ENCODE measurements around the gene KCNK15. TPM values are rescaled to one million over a fixed set of nuclear protein-coding genes. Genes with fewer than 3 reads are reported as not detected.

The KCNK15 gene
- polyA plus RNA-seq, 3 donors: 0.06 to 0.11 TPM; not detected in 1

DNA sequence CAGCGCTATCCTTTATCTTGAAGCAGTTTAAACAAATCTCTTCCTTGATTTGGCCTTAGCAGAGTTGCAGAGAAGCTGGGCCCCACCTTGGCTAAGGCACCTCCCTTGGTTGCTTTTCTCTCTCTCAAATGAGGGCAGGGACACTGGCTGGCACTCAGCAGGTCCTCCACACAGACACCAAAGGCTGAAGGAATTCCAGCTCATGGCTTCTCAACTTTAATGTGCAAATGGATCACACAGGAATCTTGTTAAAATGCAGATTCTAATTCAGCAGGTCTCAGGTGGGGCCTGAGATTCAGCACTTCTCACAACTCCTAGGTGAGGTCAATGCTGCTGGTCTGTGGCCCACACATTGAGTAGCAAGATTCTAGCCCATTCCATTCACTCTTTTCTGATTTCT, 39.0 kb downstream of the KCNK15 start:
- DNase-seq (ENCODE audit: low read depth in 3 of 3, low spot score in 2 of 3): no peak

DNA sequence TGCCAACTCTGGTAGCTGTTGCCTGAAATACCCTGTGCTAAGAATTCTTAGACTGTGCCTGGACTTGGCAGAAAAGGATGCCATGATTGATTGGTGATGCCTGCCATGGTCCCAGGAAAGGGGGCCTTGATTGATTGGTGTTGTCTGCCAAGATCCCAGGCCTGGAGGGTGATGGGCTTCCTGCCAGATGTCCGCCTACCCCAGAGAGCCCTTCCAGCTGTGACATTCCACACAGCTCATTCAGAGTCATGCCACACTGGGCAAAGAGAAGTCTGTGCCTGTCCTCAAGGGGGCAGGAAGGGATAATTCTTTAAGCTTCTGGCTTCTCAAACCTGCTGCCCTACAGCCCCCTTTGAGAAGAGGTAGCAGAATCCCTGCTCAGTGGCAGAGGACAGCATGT, 40.1 kb downstream of the KCNK15 start:
- DNase-seq (ENCODE audit: low read depth in 3 of 3, low spot score in 2 of 3): no peak

DNA sequence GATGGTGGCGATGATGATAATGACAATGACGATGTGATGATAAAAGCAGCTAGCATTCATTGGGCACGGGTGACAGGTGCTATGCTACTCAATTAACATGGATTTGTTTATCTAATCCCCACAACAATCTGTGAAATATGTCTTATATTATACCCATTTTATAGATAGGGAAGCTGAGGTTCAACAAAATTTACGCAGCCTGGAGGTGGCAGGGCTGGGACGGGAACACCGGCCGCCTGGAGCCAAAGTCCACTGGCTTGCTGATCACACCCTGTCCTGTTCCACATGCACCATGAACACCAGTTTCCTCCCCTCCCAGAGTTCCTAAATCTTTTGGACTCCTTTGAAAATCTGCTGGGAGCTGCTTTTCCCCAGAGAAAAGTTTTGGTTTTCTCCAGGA, 41.6 kb downstream of the KCNK15 start:
- DNase-seq (ENCODE audit: low read depth in 3 of 3, low spot score in 2 of 3): no peak

DNA sequence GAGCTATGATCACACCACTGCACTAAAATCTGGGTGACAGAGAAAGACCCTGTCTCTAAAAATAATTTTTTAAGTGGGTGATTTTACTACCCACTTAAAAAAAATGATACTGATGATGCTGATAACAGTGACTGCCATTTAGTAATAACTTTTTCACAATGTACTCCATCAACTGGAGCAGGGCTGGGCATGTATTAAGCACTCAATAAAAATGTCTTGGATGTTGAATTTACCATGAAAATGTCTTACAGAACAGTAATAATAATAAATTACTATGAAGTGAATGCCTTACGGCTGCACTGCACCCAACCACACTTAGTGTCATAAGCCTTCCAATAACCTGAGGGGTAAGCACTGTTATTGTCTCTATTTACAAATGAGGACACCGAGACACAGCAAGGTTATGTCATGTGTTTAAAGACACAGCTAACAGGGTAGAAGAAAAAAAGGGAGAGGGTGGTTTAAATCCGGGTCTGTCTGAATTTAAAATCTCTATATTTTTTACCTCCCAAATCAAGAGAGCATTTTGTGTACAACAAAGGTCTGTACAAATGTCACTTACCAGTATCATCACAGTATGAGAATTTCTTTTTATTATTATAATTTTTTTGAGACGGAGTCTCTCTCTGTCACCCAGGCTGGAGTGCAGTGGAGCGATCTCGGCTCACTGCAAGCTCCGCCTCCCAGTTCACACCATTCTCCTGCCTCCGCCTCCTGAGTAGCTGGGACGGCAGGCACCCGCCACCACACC, 43.2 kb downstream of the KCNK15 start:
- no peak for DNase-seq (ENCODE audit: low read depth in 3 of 3, low spot score in 2 of 3)

DNA sequence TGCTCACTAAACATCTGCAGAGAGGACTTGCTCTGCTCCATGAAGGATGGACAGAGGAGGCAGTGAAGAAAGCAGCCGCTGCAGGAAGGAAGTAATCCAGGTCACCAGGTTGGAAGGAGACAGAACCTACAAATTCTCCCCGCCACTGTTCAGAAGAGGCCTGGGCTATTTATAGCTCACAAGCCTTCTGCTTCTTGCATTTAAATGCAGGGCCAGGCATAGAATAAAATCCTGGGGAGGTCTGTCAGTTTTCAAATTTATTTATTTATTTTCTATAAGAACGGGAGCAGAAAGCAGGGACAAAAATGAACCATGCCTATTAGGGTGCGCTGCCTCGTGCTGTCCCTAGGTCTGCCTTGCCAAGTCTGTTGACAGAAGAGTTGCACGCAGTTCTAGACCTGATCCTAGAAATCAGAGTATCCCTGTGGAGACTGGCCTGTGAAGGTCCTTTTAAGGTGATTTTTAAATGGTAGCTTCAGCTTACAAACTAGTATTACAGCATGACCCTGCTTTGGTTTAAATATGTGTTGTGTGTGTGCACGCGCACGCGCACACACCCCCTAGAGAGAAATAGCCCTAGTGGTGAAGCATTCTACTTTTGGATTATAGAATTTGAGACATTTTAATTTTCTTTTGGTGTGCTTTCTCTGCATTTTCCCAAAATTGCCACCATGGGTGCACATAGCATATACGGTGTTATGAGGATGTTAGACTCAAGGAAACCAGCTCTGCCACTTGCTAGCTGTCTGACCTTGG, 45.2 kb downstream of the KCNK15 start:
- no peak for DNase-seq (ENCODE audit: low read depth in 3 of 3, low spot score in 2 of 3)

DNA sequence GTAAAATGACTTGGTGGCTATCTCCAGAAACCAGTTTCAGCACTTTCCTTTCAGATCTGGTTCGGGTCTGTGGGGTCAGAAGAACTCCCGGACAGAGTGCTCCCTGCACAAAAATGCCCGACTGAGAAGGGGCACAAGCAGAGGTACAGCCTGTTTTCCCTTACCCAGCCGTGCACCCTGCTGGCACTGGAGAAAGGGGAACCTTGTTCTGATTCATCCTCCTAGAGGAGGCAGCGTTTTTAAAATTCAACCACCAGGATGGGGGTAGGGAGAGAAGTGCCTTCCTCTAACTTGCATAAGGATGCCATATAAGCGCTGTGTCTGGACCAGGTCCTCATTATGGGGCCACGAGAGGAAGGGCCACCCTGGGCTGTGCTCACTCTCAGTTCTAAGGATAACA, 47.1 kb downstream of the KCNK15 start:
- no peak for DNase-seq (ENCODE audit: low read depth in 3 of 3, low spot score in 2 of 3)

DNA sequence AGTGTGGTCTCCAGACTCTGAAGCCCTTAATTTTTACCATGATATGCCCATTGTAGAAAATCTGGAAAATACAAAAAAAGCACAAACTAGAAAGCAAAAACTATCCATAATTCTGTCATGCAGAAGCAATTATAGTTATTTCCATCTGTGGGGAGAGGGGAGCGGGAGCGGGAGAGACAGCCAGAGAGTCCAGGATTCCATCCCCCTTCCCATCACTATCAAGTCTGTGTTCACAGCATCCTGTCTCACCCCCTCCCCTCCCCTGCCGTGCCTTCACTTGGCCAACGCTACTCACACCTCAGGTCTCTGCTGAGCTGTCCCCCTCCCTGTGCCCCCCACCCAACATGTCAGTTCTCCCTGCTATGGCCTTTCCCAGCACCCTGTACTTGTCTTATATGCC, 50.2 kb downstream of the KCNK15 start:
- DNase-seq (ENCODE audit: low read depth in 3 of 3, low spot score in 2 of 3): no peak

DNA sequence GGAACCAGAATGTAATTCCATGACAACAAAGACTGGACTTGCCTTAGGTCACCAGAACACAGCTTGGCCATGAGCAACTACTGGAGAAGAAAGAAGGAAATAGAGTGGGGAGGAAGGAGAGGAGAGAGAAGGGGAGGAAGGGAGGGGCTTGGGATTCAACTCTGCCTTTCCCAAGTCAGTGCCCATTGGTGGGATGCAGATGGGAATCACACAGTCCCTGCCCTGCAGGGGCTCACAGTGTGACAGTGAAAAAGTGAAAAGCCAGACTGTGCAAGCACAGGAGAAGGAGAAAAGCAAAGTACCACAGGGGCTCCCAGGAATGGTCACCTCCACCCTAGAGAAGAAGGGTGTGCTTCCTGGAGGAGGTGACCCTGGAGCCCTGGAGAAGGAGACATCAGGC, 50.6 kb downstream of the KCNK15 start:
- DNase-seq (ENCODE audit: low read depth in 3 of 3, low spot score in 2 of 3): no peak

DNA sequence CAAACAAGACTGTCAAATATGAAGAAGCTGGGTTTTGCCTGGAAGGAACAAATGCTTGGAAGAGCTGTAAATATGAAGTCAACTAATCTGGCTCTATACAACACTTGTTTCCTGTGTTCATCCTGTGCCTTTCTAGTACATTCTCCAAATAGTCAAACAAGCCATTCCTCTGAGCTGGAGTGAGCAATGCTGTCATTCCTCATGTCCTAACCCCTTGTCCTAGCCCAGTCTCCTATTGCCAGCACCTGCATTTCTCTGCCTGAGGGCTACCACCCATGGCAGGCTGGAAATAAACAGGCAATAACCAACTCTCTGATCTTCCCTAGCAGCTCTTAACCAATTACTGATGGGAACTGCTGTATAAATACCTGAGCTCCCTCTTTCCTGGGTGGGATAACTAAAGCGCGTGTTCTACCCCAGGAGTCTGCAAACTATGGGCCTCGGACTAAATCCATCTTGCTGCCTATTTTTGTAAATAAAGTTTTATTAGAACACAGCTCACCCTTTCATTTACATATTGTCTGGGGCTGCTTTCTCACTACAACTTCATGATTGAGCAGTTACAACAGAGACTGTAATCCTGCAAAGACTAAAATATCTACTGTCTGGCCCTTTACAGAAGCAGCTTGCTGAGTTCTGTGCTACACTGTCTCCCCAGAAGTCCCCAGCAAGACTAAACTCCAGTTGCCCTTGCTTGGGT, 51.2 kb downstream of the KCNK15 start:
- no peak for DNase-seq (ENCODE audit: low read depth in 3 of 3, low spot score in 2 of 3)

DNA sequence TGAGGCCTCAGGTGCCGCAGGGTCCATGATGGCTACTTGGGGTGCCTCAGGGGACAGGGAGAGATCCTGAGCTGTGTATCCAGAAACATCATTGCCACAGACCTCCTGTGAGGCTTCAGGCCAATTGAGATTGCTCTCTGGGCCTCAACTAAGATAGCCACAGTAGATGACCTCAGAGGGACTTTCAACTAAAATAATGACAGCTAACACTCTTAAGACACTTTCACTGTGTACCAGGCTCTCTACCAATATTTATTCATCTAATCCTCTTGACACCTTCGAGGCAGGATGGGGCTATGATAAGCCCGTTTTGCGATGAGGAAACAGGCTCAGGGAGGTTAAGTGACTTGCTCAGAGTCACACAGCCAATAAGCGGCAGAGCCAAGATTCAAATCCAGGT, 54.0 kb downstream of the KCNK15 start:
- no peak for DNase-seq (ENCODE audit: low read depth in 3 of 3, low spot score in 2 of 3)

DNA sequence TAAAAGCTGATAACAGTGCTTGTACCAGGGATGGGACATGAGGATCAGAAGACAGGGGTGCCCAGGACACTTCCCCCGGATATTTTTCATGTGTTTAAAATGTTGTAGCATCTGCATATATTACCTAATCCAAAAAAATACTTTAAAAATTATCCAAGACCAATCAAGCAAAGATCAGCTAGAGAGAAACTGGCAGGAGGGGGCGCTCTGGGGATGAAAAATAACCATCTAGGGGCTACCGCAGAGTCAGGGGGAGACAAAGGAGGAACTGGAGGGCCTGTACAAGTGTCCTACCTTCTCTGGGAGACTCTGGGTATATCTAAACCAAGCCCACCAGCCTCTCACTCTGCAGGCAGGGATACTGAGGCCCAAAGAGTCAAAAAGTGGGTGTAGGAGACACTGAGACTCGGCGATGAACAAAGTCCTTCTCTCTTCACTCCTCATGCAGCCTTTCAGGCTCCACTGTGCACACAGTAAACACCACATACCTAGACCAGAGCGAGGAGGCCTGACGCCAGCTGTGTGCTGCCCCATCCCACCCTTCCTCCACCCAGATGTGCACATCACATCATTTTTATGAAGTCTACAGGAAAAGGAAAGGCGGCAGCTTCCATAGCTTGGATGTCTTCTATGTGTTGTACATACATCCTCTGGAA, 54.9 kb downstream of the KCNK15 start:
- no peak for DNase-seq (ENCODE audit: low read depth in 3 of 3, low spot score in 2 of 3)

Other genes starting within 250 kb of the KCNK15 start
- 10 to 100 TPM; 73.7 to 76.0 (median 75.4) TPM for gene SERINC3, start 223.8 kb upstream of the KCNK15 start, polyA plus RNA-seq (ENCODE audit: insufficient read length in 3 of 3)
- gene PKIG, start 163.3 kb upstream of the KCNK15 start, polyA plus RNA-seq (ENCODE audit: insufficient read length in 3 of 3): 10 to 100 TPM; 57.8 to 60.6 (median 60.1) TPM
- gene ADA, start 94.2 kb upstream of the KCNK15 start, polyA plus RNA-seq (ENCODE audit: insufficient read length in 3 of 3): 1 to 10 TPM; 6.3 to 7.0 (median 6.3) TPM
- gene CCN5, start 30.5 kb upstream of the KCNK15 start, polyA plus RNA-seq (ENCODE audit: insufficient read length in 3 of 3): under 1 TPM in 2 of 3 donors, not detected in 1; 0.11 to 0.15 TPM
- under 1 TPM; 0.53 to 0.69 (median 0.61) TPM for gene RIMS4, start 64.7 kb downstream of the KCNK15 start, polyA plus RNA-seq (ENCODE audit: insufficient read length in 3 of 3)
- gene YWHAB, start 139.8 kb downstream of the KCNK15 start, polyA plus RNA-seq (ENCODE audit: insufficient read length in 3 of 3): 100 to 1,000 TPM; 236 to 251 (median 240) TPM
- 10 to 100 TPM; 20.4 to 36.0 (median 35.8) TPM for gene PABPC1L, start 164.2 kb downstream of the KCNK15 start, polyA plus RNA-seq (ENCODE audit: insufficient read length in 3 of 3)
- 10 to 100 TPM; 42.8 to 45.9 (median 43.9) TPM for gene TOMM34, start 214.5 kb downstream of the KCNK15 start, polyA plus RNA-seq (ENCODE audit: insufficient read length in 3 of 3)
- gene STK4, start 220.6 kb downstream of the KCNK15 start, polyA plus RNA-seq (ENCODE audit: insufficient read length in 3 of 3): 10 to 100 TPM; 15.6 to 17.5 (median 17.0) TPM